HCT116 (cell line): ENCODE data around the gene OR2H1.

ENCODE experiments used
- ZNF274 ChIP-seq: fragments of 200-500 bp; sonication (Bioruptor generic); IDR thresholded peaks from 2 replicates; pipeline ENCODE4 v1.6.1; 2014; ENCODE audit warnings: mild to moderate bottlenecking, low read depth, low read length, inconsistent platforms
- TF ChIP-seq, protein P1 (sequence below), 3 experiments: fragments of 200-600 bp in 1 of 3; sonication (generic) in 1 of 3; IDR thresholded peaks in 2 of 3; conservative IDR thresholded peaks in 1 of 3; 2 replicates each; pipeline ENCODE4 v1.5.1; 2012 to 2017; ENCODE audit warnings: low read depth in 2 of 3, low read length in 2 of 3, antibody characterized with exemption in 1 of 3, borderline replicate concordance in 1 of 3, control low read depth in 1 of 3, mild to moderate bottlenecking in 1 of 3, mixed read lengths in 1 of 3, mixed run types in 1 of 3, moderate library complexity in 1 of 3; ENCODE audit not compliant: insufficient read depth in 1 of 3

DNA sequence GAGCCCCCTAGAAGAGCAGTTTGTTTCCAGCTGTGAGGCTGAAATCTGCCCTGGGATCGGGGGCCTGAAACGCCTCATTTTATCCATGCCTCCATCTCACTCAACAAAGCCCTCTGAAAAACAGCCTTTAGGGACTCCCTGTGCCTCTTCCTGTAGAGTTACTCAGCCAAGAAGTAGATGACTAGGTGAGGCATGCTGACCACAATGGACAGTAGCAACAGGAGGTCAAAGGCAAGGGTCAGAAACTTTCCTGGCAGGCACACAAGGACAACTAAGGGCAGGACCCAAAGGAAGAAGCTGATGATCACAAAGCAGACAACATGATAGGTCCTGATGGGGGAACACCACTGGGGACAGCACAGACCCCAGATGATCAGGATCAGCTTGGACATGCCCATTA lies 18.0 kb downstream of the OR2H1 start:
- TF ChIP-seq ZNF274, result no peak
- TF ChIP-seq, protein P1, sequence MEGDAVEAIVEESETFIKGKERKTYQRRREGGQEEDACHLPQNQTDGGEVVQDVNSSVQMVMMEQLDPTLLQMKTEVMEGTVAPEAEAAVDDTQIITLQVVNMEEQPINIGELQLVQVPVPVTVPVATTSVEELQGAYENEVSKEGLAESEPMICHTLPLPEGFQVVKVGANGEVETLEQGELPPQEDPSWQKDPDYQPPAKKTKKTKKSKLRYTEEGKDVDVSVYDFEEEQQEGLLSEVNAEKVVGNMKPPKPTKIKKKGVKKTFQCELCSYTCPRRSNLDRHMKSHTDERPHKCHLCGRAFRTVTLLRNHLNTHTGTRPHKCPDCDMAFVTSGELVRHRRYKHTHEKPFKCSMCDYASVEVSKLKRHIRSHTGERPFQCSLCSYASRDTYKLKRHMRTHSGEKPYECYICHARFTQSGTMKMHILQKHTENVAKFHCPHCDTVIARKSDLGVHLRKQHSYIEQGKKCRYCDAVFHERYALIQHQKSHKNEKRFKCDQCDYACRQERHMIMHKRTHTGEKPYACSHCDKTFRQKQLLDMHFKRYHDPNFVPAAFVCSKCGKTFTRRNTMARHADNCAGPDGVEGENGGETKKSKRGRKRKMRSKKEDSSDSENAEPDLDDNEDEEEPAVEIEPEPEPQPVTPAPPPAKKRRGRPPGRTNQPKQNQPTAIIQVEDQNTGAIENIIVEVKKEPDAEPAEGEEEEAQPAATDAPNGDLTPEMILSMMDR (IDR thresholded peaks at IDR 0.05 in 2 of 3, conservative IDR thresholded peaks at IDR 0.05 in 1 of 3; ENCODE audit: borderline replicate concordance in 1 of 3, insufficient read depth in 1 of 3, low read depth in 2 of 3, low read length in 2 of 3), result no peak
